Skin epidermis (tissue), 12 donors: ENCODE results near the gene CCDC181.

Source experiments
- H3K27ac ChIP-seq, 21 experiments: fragments of 200-600 bp; sonication (generic) in 11 of 21; one replicate each; pipeline ENCODE4 v1.5.0; 2020; ENCODE audit warnings: mild to moderate bottlenecking in 3 of 21, inconsistent platforms in 2 of 21, moderate library complexity in 2 of 21
- H3K4me3 ChIP-seq, 7 experiments: fragments of 200-600 bp; sonication (generic) in 2 of 7; one replicate each; pipeline ENCODE4 v1.5.0; 2020; ENCODE audit warnings: inconsistent platforms in 2 of 7, mild to moderate bottlenecking in 2 of 7, moderate library complexity in 1 of 7

CCDC181 gene

GRCh38 chr1:169427081-169427641, at the start of gene CCDC181:
CCDC181 (minus strand) TSS chr1:169427474; CDS start chr1:169424927, 2,547 bp downstream.
- no peak within 1 kb of the TSS for H3K27ac ChIP-seq
- peak within 1 kb of the TSS in 3 of 7 experiments; percentile 17 to 27 (median 27) for H3K4me3 ChIP-seq

- H3K27ac ChIP-seq: no peak overlapping the region
- no peak overlapping the region for H3K4me3 ChIP-seq
Observed at GRCh38 chr1:169475806-169476387, 48.6 kb upstream of the CCDC181 start.

- Histone ChIP-seq H3K4me3 (no peak overlapping the region), H3K27ac (no peak overlapping the region)
Observed at GRCh38 chr1:169474302-169474995, 47.2 kb upstream of the CCDC181 start.

- Histone ChIP-seq H3K27ac (no peak overlapping the region), H3K4me3 (no peak overlapping the region)
Observed at GRCh38 chr1:169473347-169473746, 46.1 kb upstream of the CCDC181 start.

GRCh38 chr1:169472738-169473137, 45.5 kb upstream of the CCDC181 start:
- Histone ChIP-seq H3K27ac (no peak overlapping the region), H3K4me3 (no peak overlapping the region)

- Histone ChIP-seq H3K4me3 (no peak overlapping the region), H3K27ac (no peak overlapping the region)
Observed at GRCh38 chr1:169468982-169469381, 41.7 kb upstream of the CCDC181 start.

- no peak overlapping the region for H3K4me3 ChIP-seq
- H3K27ac ChIP-seq: no peak overlapping the region
Observed at GRCh38 chr1:169466259-169467230, 39.3 kb upstream of the CCDC181 start.

- H3K27ac ChIP-seq: no peak overlapping the region
- H3K4me3 ChIP-seq: no peak overlapping the region
Observed at GRCh38 chr1:169465281-169465680, 38.0 kb upstream of the CCDC181 start.

GRCh38 chr1:169462385-169462784, 35.1 kb upstream of the CCDC181 start:
- H3K27ac ChIP-seq: no peak overlapping the region
- H3K4me3 ChIP-seq: no peak overlapping the region

GRCh38 chr1:169461390-169462000, 34.2 kb upstream of the CCDC181 start:
- no peak overlapping the region for H3K27ac ChIP-seq
- H3K4me3 ChIP-seq: no peak overlapping the region

GRCh38 chr1:169460191-169460833, 33.0 kb upstream of the CCDC181 start:
- H3K4me3 ChIP-seq: peak overlapping the region in 2 of 7 experiments; percentile 5 to 19
- H3K27ac ChIP-seq: peak overlapping the region in 1 of 21 experiments; percentile 4

GRCh38 chr1:169457443-169457842, 30.2 kb upstream of the CCDC181 start:
- H3K27ac ChIP-seq: no peak overlapping the region
- H3K4me3 ChIP-seq: no peak overlapping the region

- H3K4me3 ChIP-seq: no peak overlapping the region
- no peak overlapping the region for H3K27ac ChIP-seq
Observed at GRCh38 chr1:169456029-169456428, 28.8 kb upstream of the CCDC181 start.

- no peak overlapping the region for H3K27ac ChIP-seq
- H3K4me3 ChIP-seq: no peak overlapping the region
Observed at GRCh38 chr1:169452921-169453320, 25.6 kb upstream of the CCDC181 start.

GRCh38 chr1:169451218-169451824, 24.0 kb upstream of the CCDC181 start:
- no peak overlapping the region for H3K27ac ChIP-seq
- no peak overlapping the region for H3K4me3 ChIP-seq

- Histone ChIP-seq H3K27ac (no peak overlapping the region), H3K4me3 (no peak overlapping the region)
Observed at GRCh38 chr1:169443923-169444322, 16.6 kb upstream of the CCDC181 start.

- H3K27ac ChIP-seq: no peak overlapping the region
- H3K4me3 ChIP-seq: no peak overlapping the region
Observed at GRCh38 chr1:169426174-169426705, 1.0 kb downstream of the CCDC181 start.

GRCh38 chr1:169421309-169421708, 6.0 kb downstream of the CCDC181 start:
- no peak overlapping the region for H3K27ac ChIP-seq
- H3K4me3 ChIP-seq: no peak overlapping the region

- Histone ChIP-seq H3K4me3 (no peak overlapping the region), H3K27ac (no peak overlapping the region)
Observed at GRCh38 chr1:169414952-169415351, 12.3 kb downstream of the CCDC181 start.
